ENCODE data around the gene SCARF1. TPM values are rescaled to one million over a fixed set of nuclear protein-coding genes. Genes with fewer than 3 reads are reported as not detected.
A peak's percentile ranks its signal among the peaks of the same experiment; 100 is the strongest.

SCARF1 gene
- total and polyA plus RNA-seq, 7 donors = 2.0 to 8.9 (median 5.2) TPM

- intact Hi-C loops (cut with DNase I) = no loop called here
Measured at GRCh38 chr17:1643999-1644492, 1.5 kb downstream of the SCARF1 start.

GRCh38 chr17:1643293-1643998 lies 2.1 kb downstream of the SCARF1 start:
- H3K27me3 ChIP-seq (ENCODE audit: insufficient read depth in 3 of 3, low read length in 2 of 3) = no peaks in the 10 kb centered on the region
- peak overlapping the region; percentile 63 for H3K27ac ChIP-seq
- H3K4me3 ChIP-seq = peak overlapping the region; percentile 61
- 3% methylated on average over 56 to 90 of the region's 90 CpGs for WGBS, 3 donors
- DNase-seq = peak; percentile 49 to 67
- TF ChIP-seq CTCF (IDR thresholded peaks at IDR 0.05) = no peak
- peaks cover 23% of the 10 kb centered on the region for H3K4me1 ChIP-seq
- ATAC-seq = peak in 1 of 4 donors; percentile 7
- H3K9me3 ChIP-seq = no peaks in the 10 kb centered on the region
- intact Hi-C loops (cut with DNase I) = no loop called here
- peaks cover 0 to 28% of the 10 kb centered on the region in 2 donors for H3K36me3 ChIP-seq (ENCODE audit: insufficient read depth in 1 of 2, low read depth in 1 of 2)

More at GRCh38 chr17:1643999-1644492, 1.5 kb downstream of the SCARF1 start:
- H3K27ac ChIP-seq = peak overlapping the region; percentile 63
- DNase-seq (no peak), ATAC-seq (no peak)
- WGBS, 3 donors = 43 to 71% (median 47%) methylated on average over 9 to 13 of the region's 13 CpGs
- no peak for TF ChIP-seq CTCF (IDR thresholded peaks at IDR 0.05)
- H3K9me3 ChIP-seq = no peaks in the 10 kb centered on the region
- no peaks in the 10 kb centered on the region for H3K27me3 ChIP-seq (ENCODE audit: insufficient read depth in 3 of 3, low read length in 2 of 3)
- peaks cover 0 to 28% of the 10 kb centered on the region in 2 donors for H3K36me3 ChIP-seq (ENCODE audit: insufficient read depth in 1 of 2, low read depth in 1 of 2)
- H3K4me3 ChIP-seq = peak overlapping the region; percentile 61
- H3K4me1 ChIP-seq = peaks cover 23% of the 10 kb centered on the region

- DNase-seq (no peak), ATAC-seq (peak in 3 of 4 donors; percentile 16 to 48 (median 31))
- Histone ChIP-seq H3K9me3 (no peaks in the 10 kb centered on the region), H3K27me3 (ENCODE audit: insufficient read depth in 3 of 3, low read length in 2 of 3) (no peaks in the 10 kb centered on the region), H3K36me3 (ENCODE audit: insufficient read depth in 1 of 2, low read depth in 1 of 2) (peaks cover 0 to 23% of the 10 kb centered on the region in 2 donors), H3K27ac (no peak overlapping the region), H3K4me1 (peaks cover 16% of the 10 kb centered on the region), H3K4me3 (no peak overlapping the region)
- 50 to 78% (median 56%) methylated on average over 12 of the region's 12 CpGs for WGBS, 3 donors
- TF ChIP-seq CTCF (IDR thresholded peaks at IDR 0.05) = no peak
- intact Hi-C loops (cut with DNase I) = no loop called here
Measured at GRCh38 chr17:1641065-1641403, 4.5 kb downstream of the SCARF1 start.

- no peak for DNase-seq
- WGBS, 3 donors = 37 to 45% (median 39%) methylated on average over 21 to 23 of the region's 23 CpGs
Measured at GRCh38 chr17:1640329-1641064, 5.0 kb downstream of the SCARF1 start.

More at GRCh38 chr17:1640329-1641064, 5.0 kb downstream of the SCARF1 start:
- no peaks in the 10 kb centered on the region for H3K27me3 ChIP-seq (ENCODE audit: insufficient read depth in 3 of 3, low read length in 2 of 3)
- TF ChIP-seq CTCF (IDR thresholded peaks at IDR 0.05) = no peak
- ATAC-seq = peak; percentile 38 to 62 (median 60)
- H3K36me3 ChIP-seq (ENCODE audit: insufficient read depth in 1 of 2, low read depth in 1 of 2) = peaks cover 0 to 23% of the 10 kb centered on the region in 2 donors
- intact Hi-C loops (cut with DNase I) = no loop called here
- peak overlapping the region; percentile 30 for H3K27ac ChIP-seq
- no peak overlapping the region for H3K4me3 ChIP-seq
- peaks cover 16% of the 10 kb centered on the region for H3K4me1 ChIP-seq
- no peaks in the 10 kb centered on the region for H3K9me3 ChIP-seq

Data from psoas muscle (tissue), 8 donors.